Body of pancreas (tissue), 4 donors: ENCODE measurements around the gene XPO6.

ENCODE experiments used
- CTCF ChIP-seq, 7 experiments: fragments of 450-650 bp in 4 of 7; fragments of 200-600 bp in 3 of 7; sonication (generic) in 3 of 7; IDR thresholded peaks; one replicate each; pipeline ENCODE4 v1.5.1; 2016 to 2019; ENCODE audit warnings: antibody characterized with exemption in 7 of 7
- POLR2A ChIP-seq, 3 donors: fragments of 450-650 bp; IDR thresholded peaks; one replicate each; pipeline ENCODE4 v1.6.1; 2016; ENCODE audit warnings: antibody characterized with exemption in 3 of 3, mild to moderate bottlenecking in 2 of 3

DNA sequence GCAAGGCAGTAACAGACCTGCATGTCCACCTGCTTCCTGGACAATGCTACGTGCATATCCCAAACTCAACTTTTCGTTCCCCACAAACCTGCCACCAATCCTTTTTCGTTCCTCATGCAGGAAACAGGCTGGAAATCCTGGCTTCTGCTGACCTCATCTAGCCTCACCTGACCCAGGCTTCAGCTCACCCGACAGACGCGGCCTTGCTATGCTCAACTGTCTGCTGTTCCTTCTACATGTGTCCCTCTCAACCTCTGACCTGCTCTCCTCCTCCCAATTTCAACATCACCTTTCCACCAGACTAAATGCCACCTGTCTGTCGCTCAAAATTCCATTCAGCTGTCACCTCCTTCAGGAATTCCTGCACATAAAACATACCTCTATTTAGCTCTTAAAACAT, 44.5 kb downstream of the XPO6 start:
- TF ChIP-seq CTCF (IDR thresholded peaks at IDR 0.05), result no peak
- no peak for TF ChIP-seq POLR2A (IDR thresholded peaks at IDR 0.05)
